HG03575 (cell line): ENCODE results near the gene ERCC6L.

Experiments used
- ATAC-seq: cut with Tn5 transposase; IDR thresholded peaks from one replicate; pipeline ENCODE4 v1.9.1; 2021; ENCODE audit not compliant: unreplicated experiment, insufficient number of reproducible peaks, low FRiP score; ENCODE audit errors: extremely low read depth

ERCC6L gene

GRCh38 chrX:72238721-72239475, at the start of gene ERCC6L:
ERCC6L (minus strand) TSS chrX:72239027; CDS start chrX:72238911, 116 bp downstream.
- no peak for ATAC-seq

GRCh38 chrX:72282302-72282701, 43.5 kb upstream of the ERCC6L start:
- no peak for ATAC-seq

- no peak for ATAC-seq
Measured at GRCh38 chrX:72280321-72280845, 41.6 kb upstream of the ERCC6L start.

GRCh38 chrX:72276478-72276953, 37.7 kb upstream of the ERCC6L start:
- no peak for ATAC-seq

GRCh38 chrX:72274526-72274925, 35.7 kb upstream of the ERCC6L start:
- ATAC-seq, result no peak

GRCh38 chrX:72273718-72274117, 34.9 kb upstream of the ERCC6L start:
- ATAC-seq, result no peak

GRCh38 chrX:72272868-72273267, 34.0 kb upstream of the ERCC6L start:
- no peak for ATAC-seq

- no peak for ATAC-seq
Measured at GRCh38 chrX:72271812-72272211, 33.0 kb upstream of the ERCC6L start.

- no peak for ATAC-seq
Measured at GRCh38 chrX:72271091-72271788, 32.4 kb upstream of the ERCC6L start.

GRCh38 chrX:72270316-72270866, 31.6 kb upstream of the ERCC6L start:
- ATAC-seq, result no peak

GRCh38 chrX:72269671-72270251, 30.9 kb upstream of the ERCC6L start:
- no peak for ATAC-seq

GRCh38 chrX:72268597-72269365, 30.0 kb upstream of the ERCC6L start:
- no peak for ATAC-seq

GRCh38 chrX:72265263-72265662, 26.4 kb upstream of the ERCC6L start:
- ATAC-seq, result no peak

- no peak for ATAC-seq
Measured at GRCh38 chrX:72262077-72262476, 23.2 kb upstream of the ERCC6L start.

GRCh38 chrX:72260448-72260847, 21.6 kb upstream of the ERCC6L start:
- ATAC-seq, result no peak

- no peak for ATAC-seq
Measured at GRCh38 chrX:72258174-72258573, 19.3 kb upstream of the ERCC6L start.

GRCh38 chrX:72255864-72256263, 17.0 kb upstream of the ERCC6L start:
- no peak for ATAC-seq

- no peak for ATAC-seq
Measured at GRCh38 chrX:72255445-72255844, 16.6 kb upstream of the ERCC6L start.

GRCh38 chrX:72254816-72255215, 16.0 kb upstream of the ERCC6L start:
- no peak for ATAC-seq
